NK-92 treated with Interleukin-12 subunit alpha and Interleukin-12 subunit beta, amount 100 ng/mL, for 24 hours (cell line): ENCODE data around the gene CADPS2.

ENCODE experiments used
- DNase-seq: peaks from one replicate; lab custom pipeline; 2025; lab: John Stamatoyannopoulos, UW

The CADPS2 gene

GRCh38 chr7:122886357-122887081 is at the start of gene CADPS2:
CADPS2 (minus strand) TSS chr7:122886460; CDS start chr7:122886337, 123 bp downstream.
- DNase-seq: no peak

- no peak for DNase-seq
These were observed 49.4 kb upstream of the CADPS2 start for GRCh38 chr7:122935620-122936019.

GRCh38 chr7:122919643-122920181 is 33.5 kb upstream of the CADPS2 start:
- DNase-seq: no peak

- no peak for DNase-seq
These were observed 28.6 kb upstream of the CADPS2 start for GRCh38 chr7:122914812-122915211.

GRCh38 chr7:122913608-122914007 is 27.3 kb upstream of the CADPS2 start:
- no peak for DNase-seq

GRCh38 chr7:122902751-122903495 is 16.7 kb upstream of the CADPS2 start:
- DNase-seq: no peak

- DNase-seq: no peak
These were observed 15.0 kb upstream of the CADPS2 start for GRCh38 chr7:122901250-122901649.

GRCh38 chr7:122896509-122896908 is 10.2 kb upstream of the CADPS2 start:
- no peak for DNase-seq

- no peak for DNase-seq
These were observed 7.2 kb upstream of the CADPS2 start for GRCh38 chr7:122893486-122893885.

- no peak for DNase-seq
These were observed 2.9 kb upstream of the CADPS2 start for GRCh38 chr7:122889116-122889515.

- DNase-seq: no peak
These were observed 1.6 kb upstream of the CADPS2 start for GRCh38 chr7:122887848-122888247.

- no peak for DNase-seq
These were observed 938 bp upstream of the CADPS2 start for GRCh38 chr7:122887198-122887597.

- no peak for DNase-seq
These were observed 490 bp downstream of the CADPS2 start for GRCh38 chr7:122885583-122886356.

GRCh38 chr7:122884186-122884585 is 2.1 kb downstream of the CADPS2 start:
- DNase-seq: no peak

- no peak for DNase-seq
These were observed 3.1 kb downstream of the CADPS2 start for GRCh38 chr7:122883049-122883680.

GRCh38 chr7:122881324-122881723 is 4.9 kb downstream of the CADPS2 start:
- DNase-seq: no peak

- DNase-seq: no peak
These were observed 17.0 kb downstream of the CADPS2 start for GRCh38 chr7:122869260-122869659.

GRCh38 chr7:122867471-122867980 is 18.7 kb downstream of the CADPS2 start:
- DNase-seq: no peak

GRCh38 chr7:122864838-122865237 is 21.4 kb downstream of the CADPS2 start:
- DNase-seq: no peak

GRCh38 chr7:122864016-122864415 is 22.2 kb downstream of the CADPS2 start:
- no peak for DNase-seq

- no peak for DNase-seq
These were observed 27.9 kb downstream of the CADPS2 start for GRCh38 chr7:122858320-122858719.

- DNase-seq: no peak
These were observed 35.7 kb downstream of the CADPS2 start for GRCh38 chr7:122850528-122850927.
